Retinal pigment epithelial cell (primary cell): ENCODE results near the gene TBC1D1.

Source experiments
- DNase-seq: peaks from one replicate; pipeline ENCODE4 v3.0.0-alpha.2; 2010; ENCODE audit warnings: low read depth
- H3K4me3 ChIP-seq: 2 replicates; pipeline ENCODE4 v1.5.1; 2011; ENCODE audit warnings: mild to moderate bottlenecking, low read length, control low read depth, moderate library complexity
- CTCF ChIP-seq: conservative IDR thresholded peaks from 2 replicates; pipeline ENCODE4 v1.5.1; 2011; ENCODE audit warnings: low read depth, low read length, control low read depth, inconsistent platforms

Gene TBC1D1

GRCh38 chr4:37946503-37947179 is 55.8 kb downstream of the TBC1D1 start:
- H3K4me3 ChIP-seq = no peak overlapping the region
- DNase-seq = no peak
- TF ChIP-seq CTCF = no peak

- TF ChIP-seq CTCF = no peak
- no peak for DNase-seq
- H3K4me3 ChIP-seq = no peak overlapping the region
These were observed 57.7 kb downstream of the TBC1D1 start for GRCh38 chr4:37948542-37948941.

- no peak for DNase-seq
- no peak for TF ChIP-seq CTCF
These were observed 58.9 kb downstream of the TBC1D1 start for GRCh38 chr4:37949636-37950426.

GRCh38 chr4:37951461-37952352 is 60.8 kb downstream of the TBC1D1 start:
- no peak for TF ChIP-seq CTCF
- DNase-seq = no peak
- no peak overlapping the region for H3K4me3 ChIP-seq

More at GRCh38 chr4:37949636-37950426, 58.9 kb downstream of the TBC1D1 start:
- no peak overlapping the region for H3K4me3 ChIP-seq

- no peak for TF ChIP-seq CTCF
- H3K4me3 ChIP-seq = no peak overlapping the region
- no peak for DNase-seq
These were observed 62.3 kb downstream of the TBC1D1 start for GRCh38 chr4:37953156-37953555.

- TF ChIP-seq CTCF = no peak
- H3K4me3 ChIP-seq = no peak overlapping the region
- no peak for DNase-seq
These were observed 62.9 kb downstream of the TBC1D1 start for GRCh38 chr4:37953620-37954293.
